ENCODE results near the gene LIN7B. TPM values are rescaled to one million over a fixed set of nuclear protein-coding genes. Genes with fewer than 3 reads are reported as not detected.

Gene LIN7B
- total and polyA plus RNA-seq, 2 of the 13 experiments (the other 11 are each of a cell fraction or from before 2014, with no cell fraction given), result 5.3 to 7.6 TPM

GRCh38 chr19:49113762-49114629, at the start of gene LIN7B (continued):
- TF ChIP-seq, protein P1, sequence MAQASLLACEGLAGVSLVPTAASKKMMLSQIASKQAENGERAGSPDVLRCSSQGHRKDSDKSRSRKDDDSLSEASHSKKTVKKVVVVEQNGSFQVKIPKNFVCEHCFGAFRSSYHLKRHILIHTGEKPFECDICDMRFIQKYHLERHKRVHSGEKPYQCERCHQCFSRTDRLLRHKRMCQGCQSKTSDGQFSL (CRISPR knock-in tag; IDR thresholded peaks at IDR 0.05), result no peak
- no peak for TF ChIP-seq AGO2 (optimal IDR thresholded peaks at IDR 0.05; ENCODE audit: low read depth, low read length)
- TF ChIP-seq PHF20 (CRISPR knock-in tag; IDR thresholded peaks at IDR 0.05), result no peak; the same call in 1 of the 2 replicates
- TF ChIP-seq NFIC (IDR thresholded peaks at IDR 0.05; ENCODE audit: low read length), result no peak
- no peak for TF ChIP-seq ZBTB1 (CRISPR knock-in tag; IDR thresholded peaks at IDR 0.05; ENCODE audit: borderline replicate concordance)
- TF ChIP-seq, protein P2, sequence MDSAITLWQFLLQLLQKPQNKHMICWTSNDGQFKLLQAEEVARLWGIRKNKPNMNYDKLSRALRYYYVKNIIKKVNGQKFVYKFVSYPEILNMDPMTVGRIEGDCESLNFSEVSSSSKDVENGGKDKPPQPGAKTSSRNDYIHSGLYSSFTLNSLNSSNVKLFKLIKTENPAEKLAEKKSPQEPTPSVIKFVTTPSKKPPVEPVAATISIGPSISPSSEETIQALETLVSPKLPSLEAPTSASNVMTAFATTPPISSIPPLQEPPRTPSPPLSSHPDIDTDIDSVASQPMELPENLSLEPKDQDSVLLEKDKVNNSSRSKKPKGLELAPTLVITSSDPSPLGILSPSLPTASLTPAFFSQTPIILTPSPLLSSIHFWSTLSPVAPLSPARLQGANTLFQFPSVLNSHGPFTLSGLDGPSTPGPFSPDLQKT (CRISPR knock-in tag; IDR thresholded peaks at IDR 0.05; ENCODE audit: borderline replicate concordance), result no peak
- TF ChIP-seq SMC3 (IDR thresholded peaks at IDR 0.05; ENCODE audit: low read length), result no peak
- peak; percentile 64 for TF ChIP-seq CTCF (CRISPR knock-in tag; IDR thresholded peaks at IDR 0.05)
- no peak for TF ChIP-seq SCMH1 (CRISPR knock-in tag; IDR thresholded peaks at IDR 0.05; ENCODE audit: borderline replicate concordance)
- TF ChIP-seq PLRG1 (conservative IDR thresholded peaks at IDR 0.05), result no peak
- TF ChIP-seq ZBTB8A (CRISPR knock-in tag; IDR thresholded peaks at IDR 0.05; ENCODE audit: borderline replicate concordance, low read depth), result no peak
- no peak; the same call in 1 of the 2 replicates for TF ChIP-seq NAIF1 (CRISPR knock-in tag; IDR thresholded peaks at IDR 0.05; ENCODE audit: borderline replicate concordance)
- no peak; the same call in 1 of the 2 replicates for TF ChIP-seq ZNF280D (CRISPR knock-in tag; IDR thresholded peaks at IDR 0.05)
- TF ChIP-seq ZNF180 (CRISPR knock-in tag; IDR thresholded peaks at IDR 0.05; ENCODE audit: borderline replicate concordance, low read depth), result no peak
- peak; percentile 81; the same call in 1 of the 2 replicates for TF ChIP-seq SMAD9 (CRISPR knock-in tag; IDR thresholded peaks at IDR 0.05)
- TF ChIP-seq ZNF841 (CRISPR knock-in tag; IDR thresholded peaks at IDR 0.05; ENCODE audit: borderline replicate concordance), result no peak
- 0 out of 2 replicates have a peak, but pooled peaks have one; percentile 7 for TF ChIP-seq STAT5B (CRISPR knock-in tag; IDR thresholded peaks at IDR 0.05)
- no peak for TF ChIP-seq ZNF780A (CRISPR knock-in tag; IDR thresholded peaks at IDR 0.05)
- TF ChIP-seq, protein P3, sequence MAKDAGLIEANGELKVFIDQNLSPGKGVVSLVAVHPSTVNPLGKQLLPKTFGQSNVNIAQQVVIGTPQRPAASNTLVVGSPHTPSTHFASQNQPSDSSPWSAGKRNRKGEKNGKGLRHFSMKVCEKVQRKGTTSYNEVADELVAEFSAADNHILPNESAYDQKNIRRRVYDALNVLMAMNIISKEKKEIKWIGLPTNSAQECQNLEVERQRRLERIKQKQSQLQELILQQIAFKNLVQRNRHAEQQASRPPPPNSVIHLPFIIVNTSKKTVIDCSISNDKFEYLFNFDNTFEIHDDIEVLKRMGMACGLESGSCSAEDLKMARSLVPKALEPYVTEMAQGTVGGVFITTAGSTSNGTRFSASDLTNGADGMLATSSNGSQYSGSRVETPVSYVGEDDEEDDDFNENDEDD (CRISPR knock-in tag; IDR thresholded peaks at IDR 0.05; ENCODE audit: borderline replicate concordance), result peak; percentile 68; the same call in 1 of the 2 replicates
- TF ChIP-seq ZFP36L2 (CRISPR knock-in tag; IDR thresholded peaks at IDR 0.05), result no peak
- TF ChIP-seq ZNF225 (CRISPR knock-in tag; IDR thresholded peaks at IDR 0.05), result peak; percentile 63; the same call in 1 of the 2 replicates
- TF ChIP-seq ZNF451 (CRISPR knock-in tag; IDR thresholded peaks at IDR 0.05), result 0 out of 2 replicates have a peak, but pooled peaks have one; percentile 43

All from HepG2 (cell line).